ENCODE data around the gene STX16. TPM values are rescaled to one million over a fixed set of nuclear protein-coding genes. Genes with fewer than 3 reads are reported as not detected.

STX16 gene
- total RNA-seq, 1 donor from 2014 or later, result 33.2 TPM

- no peak for DNase-seq
Measured at GRCh38 chr20:58711266-58712051, 60.4 kb downstream of the STX16 start.

GRCh38 chr20:58712151-58712791 lies 61.2 kb downstream of the STX16 start:
- DNase-seq, result no peak

- DNase-seq, result no peak
Measured at GRCh38 chr20:58712806-58713731, 62.0 kb downstream of the STX16 start.

- no peak for DNase-seq
Measured at GRCh38 chr20:58713801-58714339, 62.8 kb downstream of the STX16 start.

GRCh38 chr20:58714340-58714922 lies 63.3 kb downstream of the STX16 start:
- DNase-seq, result no peak

- no peak for DNase-seq
Measured at GRCh38 chr20:58714923-58715351, 63.9 kb downstream of the STX16 start.

- DNase-seq, result no peak
Measured at GRCh38 chr20:58715391-58715800, 64.3 kb downstream of the STX16 start.

- no peak for DNase-seq
Measured at GRCh38 chr20:58715801-58716475, 64.9 kb downstream of the STX16 start.

- no peak for DNase-seq
Measured at GRCh38 chr20:58716476-58717277, 65.6 kb downstream of the STX16 start.

GRCh38 chr20:58717278-58718091 lies 66.4 kb downstream of the STX16 start:
- DNase-seq, result no peak

GRCh38 chr20:58718121-58718563 lies 67.1 kb downstream of the STX16 start:
- DNase-seq, result no peak

GRCh38 chr20:58718729-58719128 lies 67.6 kb downstream of the STX16 start:
- no peak for DNase-seq

GRCh38 chr20:58719258-58719657 lies 68.2 kb downstream of the STX16 start:
- DNase-seq, result no peak

- no peak for DNase-seq
Measured at GRCh38 chr20:58719971-58720371, 68.9 kb downstream of the STX16 start.

GRCh38 chr20:58720890-58721289 lies 69.8 kb downstream of the STX16 start:
- no peak for DNase-seq

- no peak for DNase-seq
Measured at GRCh38 chr20:58721951-58722778, 71.1 kb downstream of the STX16 start.

GRCh38 chr20:58722877-58723627 lies 72.0 kb downstream of the STX16 start:
- no peak for DNase-seq

- DNase-seq, result no peak
Measured at GRCh38 chr20:58723628-58723984, 72.5 kb downstream of the STX16 start.

Measured in occipital lobe (tissue), 2 donors.